Keratinocyte (primary cell): ENCODE results near the gene B3GNT9. TPM values are rescaled to one million over a fixed set of nuclear protein-coding genes. Genes with fewer than 3 reads are reported as not detected.

Experiments used
- DNase-seq: peaks from one replicate; pipeline ENCODE4 v3.0.0-alpha.2; 2011; ENCODE audit warnings: low read depth, missing footprints, low spot score
- FAIRE-seq: peaks from 2 replicates; lab custom pipeline; 2011; peaks lifted over from hg19 to GRCh38; lab: Jason Lieb, UNC
- H2AFZ ChIP-seq: 2 replicates; pipeline ENCODE4 v1.6.0; 2012; ENCODE audit warnings: low read length, control low read depth, inconsistent platforms; ENCODE audit not compliant: control insufficient read depth
- H3K27ac ChIP-seq: 2 replicates; pipeline ENCODE4 v1.5.1; 2011; ENCODE audit warnings: low read length; ENCODE audit not compliant: control insufficient read depth, insufficient read depth
- H3K27me3 ChIP-seq: 3 replicates; pipeline ENCODE4 v1.6.0; 2011; ENCODE audit warnings: low read length; ENCODE audit not compliant: control insufficient read depth, insufficient read depth; ENCODE audit errors: extremely low read depth
- H3K36me3 ChIP-seq, 2 experiments: 2 replicates in 1 of 2; 3 replicates in 1 of 2; pipeline ENCODE4 v1.5.1; 2011; ENCODE audit warnings: low read length in 2 of 2, mild to moderate bottlenecking in 1 of 2; ENCODE audit not compliant: control insufficient read depth in 2 of 2, insufficient read depth in 2 of 2; ENCODE audit errors: extremely low read depth in 1 of 2
- H3K4me1 ChIP-seq: 3 replicates; pipeline ENCODE4 v1.5.1; 2011; ENCODE audit warnings: low read length; ENCODE audit not compliant: control insufficient read depth, insufficient read depth; ENCODE audit errors: extremely low read depth
- H3K4me2 ChIP-seq: 3 replicates; pipeline ENCODE4 v1.6.0; 2011; ENCODE audit warnings: low read depth, low read length; ENCODE audit not compliant: control insufficient read depth, insufficient read depth; ENCODE audit errors: extremely low read depth
- H3K4me3 ChIP-seq, 3 experiments: fragments of 200-600 bp in 1 of 3; sonication (generic) in 1 of 3; 2 replicates in 2 of 3; 3 replicates in 1 of 3; pipeline ENCODE4 v1.5.1; 2011 to 2016; ENCODE audit warnings: low read length in 3 of 3, mild to moderate bottlenecking in 3 of 3, control low read depth in 2 of 3, inconsistent platforms in 1 of 3, low read depth in 1 of 3, mixed read lengths in 1 of 3, mixed run types in 1 of 3, moderate library complexity in 1 of 3; ENCODE audit not compliant: control insufficient read depth in 2 of 3, insufficient read depth in 2 of 3; ENCODE audit errors: extremely low read depth in 1 of 3
- H3K79me2 ChIP-seq: 2 replicates; pipeline ENCODE4 v1.6.0; 2012; ENCODE audit warnings: low read length; ENCODE audit not compliant: control insufficient read depth, insufficient read depth
- H3K9ac ChIP-seq: 3 replicates; pipeline ENCODE4 v1.6.0; 2011; ENCODE audit warnings: low read length; ENCODE audit not compliant: control insufficient read depth, insufficient read depth; ENCODE audit errors: extremely low read depth
- H3K9me1 ChIP-seq: 3 replicates; pipeline ENCODE4 v1.6.0; 2011; ENCODE audit warnings: low read length; ENCODE audit not compliant: control insufficient read depth, insufficient read depth; ENCODE audit errors: extremely low read depth
- H3K9me3 ChIP-seq: 2 replicates; pipeline ENCODE4 v1.5.1; 2012; ENCODE audit warnings: low read depth, low read length; ENCODE audit not compliant: control insufficient read depth
- H4K20me1 ChIP-seq: 3 replicates; pipeline ENCODE4 v1.6.0; 2011; ENCODE audit warnings: low read length; ENCODE audit not compliant: control insufficient read depth, insufficient read depth; ENCODE audit errors: extremely low read depth
- CTCF ChIP-seq, 3 experiments: IDR thresholded peaks in 1 of 3; conservative IDR thresholded peaks in 1 of 3; optimal IDR thresholded peaks in 1 of 3; 2 replicates in 2 of 3; 3 replicates in 1 of 3; pipeline versions ENCODE3 to v1.5.1; 2011; ENCODE audit warnings: low read length in 3 of 3, mild to moderate bottlenecking in 3 of 3, moderate library complexity in 2 of 3, control low read depth in 1 of 3, inconsistent platforms in 1 of 3; ENCODE audit not compliant: insufficient read depth in 2 of 3; ENCODE audit errors: extremely low read depth in 1 of 3
- EZH2 ChIP-seq: IDR thresholded peaks from one replicate; pipeline ENCODE4 v1.6.1; 2012; ENCODE audit warnings: inconsistent platforms, mild to moderate bottlenecking, low read length, moderate library complexity
- dilution Hi-C: fragments of 300-500 bp; cut with MboI; formaldehyde crosslinking; loops from one replicate; pipeline ENCODE4 v1.7.0; 2020; ENCODE audit warnings: low sequenced_read_pairs; ENCODE audit not compliant: extremely low pct_ligation_motif_present
- polyA plus RNA-seq, 5 experiments: library from polyadenylated mRNA; depleted of rRNA in 3 of 5; stranded (reverse) in 3 of 5; stranded (forward) in 1 of 5; unstranded in 1 of 5; fragments of >200 nt; gene quantifications; 1 replicate in 1 of 5; 2 replicates in 3 of 5; 3 replicates in 1 of 5; pipeline versions ENCODE4 v1.2.1 to v1.2.3, GENCODE V29; 2011 to 2012; ENCODE audit warnings: missing spikeins in 2 of 5, low read depth in 1 of 5, low replicate concordance in 1 of 5

B3GNT9 gene
- polyA plus RNA-seq, 1 donor (not counting 4 experiments of a cell fraction or from before 2014, with no cell fraction given): 2.6 TPM

GRCh38 chr16:67183627-67184452 is 33.0 kb upstream of the B3GNT9 start, which contains the start of gene MATCAP1:
Gene MATCAP1, minus strand, starts transcription at chr16:67183963. Its CDS starts 3,353 bp downstream, at chr16:67180610.
- FAIRE-seq: peak; percentile 98
- no peak for TF ChIP-seq EZH2
- TF ChIP-seq CTCF (optimal IDR thresholded peaks at IDR 0.05 in 1 of 3, IDR thresholded peaks at IDR 0.05 in 1 of 3, conservative IDR thresholded peaks at IDR 0.05 in 1 of 3; ENCODE audit: extremely low read depth in 1 of 3, insufficient read depth in 2 of 3, low read length in 3 of 3): no peak

GRCh38 chr16:67183284-67183626 is 32.5 kb upstream of the B3GNT9 start:
- dilution Hi-C loops: no loop called here
- FAIRE-seq: no peak
- peak overlapping the region; percentile 73 for H3K4me2 ChIP-seq
- no peaks in the 10 kb centered on the region for H4K20me1 ChIP-seq
- peaks cover 2% of the 10 kb centered on the region for H3K9me1 ChIP-seq
- H3K27ac ChIP-seq: peak overlapping the region; percentile 91
- DNase-seq: peak; percentile 92
- H3K9ac ChIP-seq: peak overlapping the region; percentile 86
- H3K4me1 ChIP-seq: peaks cover 39% of the 10 kb centered on the region
- TF ChIP-seq CTCF (optimal IDR thresholded peaks at IDR 0.05 in 1 of 3, IDR thresholded peaks at IDR 0.05 in 1 of 3, conservative IDR thresholded peaks at IDR 0.05 in 1 of 3; ENCODE audit: extremely low read depth in 1 of 3, insufficient read depth in 2 of 3, low read length in 3 of 3) (no peak), EZH2 (no peak)
- no peaks in the 10 kb centered on the region for H3K27me3 ChIP-seq
- peak overlapping the region; percentile 81 to 86 (median 82) for H3K4me3 ChIP-seq
- H3K9me3 ChIP-seq: no peaks in the 10 kb centered on the region
- peaks cover 7% of the 10 kb centered on the region for H3K79me2 ChIP-seq
- H3K36me3 ChIP-seq: peaks cover 0 to 3% of the 10 kb centered on the region in 2 experiments
- peak overlapping the region; percentile 0 for H2AFZ ChIP-seq

More at GRCh38 chr16:67183627-67184452, 33.0 kb upstream of the B3GNT9 start, which contains the start of gene MATCAP1:
- H3K4me2 ChIP-seq: peak within 1 kb of the TSS; percentile 73
- peak within 1 kb of the TSS; percentile 87 for H2AFZ ChIP-seq
- no peaks in the 10 kb centered on the region for H3K9me3 ChIP-seq
- peaks cover 2% of the 10 kb centered on the region for H3K9me1 ChIP-seq
- dilution Hi-C loops: no loop called here
- H3K4me3 ChIP-seq: peak within 1 kb of the TSS; percentile 81 to 86 (median 82)
- H3K27ac ChIP-seq: peak within 1 kb of the TSS; percentile 91
- peaks cover 7% of the 10 kb centered on the region for H3K79me2 ChIP-seq
- H3K9ac ChIP-seq: peak within 1 kb of the TSS; percentile 86
- H4K20me1 ChIP-seq: no peaks in the 10 kb centered on the region
- H3K36me3 ChIP-seq: peaks cover 0 to 3% of the 10 kb centered on the region in 2 experiments
- DNase-seq: peak; percentile 75
- peaks cover 35% of the 10 kb centered on the region for H3K4me1 ChIP-seq
- no peaks in the 10 kb centered on the region for H3K27me3 ChIP-seq
